Gastrocnemius medialis (tissue), 4 donors: ENCODE results near the gene FRMPD4. TPM values are rescaled to one million over a fixed set of nuclear protein-coding genes. Genes with fewer than 3 reads are reported as not detected.

Source experiments
- ATAC-seq, 2 donors: fragments of 150-250 bp; one replicate each; pipeline ENCODE4 v1.9.1; 2016
- DNase-seq, 2 donors: peaks; one replicate each; pipeline ENCODE4 v3.0.0-alpha.2; 2019
- H3K27ac ChIP-seq, 4 donors: fragments of 200-600 bp; sonication (generic); 1 replicate in 1 of 4; 2 replicates in 3 of 4; pipeline ENCODE4 v1.5.1; 2016 to 2018; ENCODE audit warnings: mild to moderate bottlenecking in 2 of 4, moderate library complexity in 1 of 4
- H3K27me3 ChIP-seq, 3 donors: fragments of 200-600 bp; sonication (generic) in 2 of 3; 1 replicate in 1 of 3; 2 replicates in 2 of 3; pipeline versions ENCODE4 v1.5.1 to v1.6.0; 2016 to 2019; ENCODE audit warnings: mild to moderate bottlenecking in 1 of 3, moderate library complexity in 1 of 3
- H3K36me3 ChIP-seq, 2 donors: fragments of 200-600 bp; sonication (generic) in 1 of 2; one replicate each; pipeline ENCODE4 v1.5.1; 2017 to 2018
- H3K4me1 ChIP-seq, 2 donors: fragments of 200-600 bp; sonication (generic) in 1 of 2; one replicate each; pipeline ENCODE4 v1.5.1; 2016 to 2017; ENCODE audit warnings: mild to moderate bottlenecking in 2 of 2
- H3K4me3 ChIP-seq, 4 donors: fragments of 200-600 bp; sonication (generic) in 3 of 4; 1 replicate in 1 of 4; 2 replicates in 3 of 4; pipeline ENCODE4 v1.5.1; 2016 to 2019; ENCODE audit warnings: mild to moderate bottlenecking in 2 of 4
- H3K9me3 ChIP-seq, 3 donors: fragments of 200-600 bp; sonication (generic) in 2 of 3; 1 replicate in 1 of 3; 2 replicates in 2 of 3; pipeline ENCODE4 v1.5.1; 2016 to 2019
- CTCF ChIP-seq, 5 experiments: fragments of 450-650 bp in 3 of 5; fragments of 200-600 bp in 2 of 5; sonication (generic) in 2 of 5; IDR thresholded peaks in 4 of 5; conservative IDR thresholded peaks in 1 of 5; 1 replicate in 4 of 5; 2 replicates in 1 of 5; pipeline ENCODE4 v1.5.1; 2016 to 2019; ENCODE audit warnings: antibody characterized with exemption in 5 of 5, mild to moderate bottlenecking in 3 of 5, moderate library complexity in 3 of 5
- POLR2A ChIP-seq, 2 donors: fragments of 450-650 bp; IDR thresholded peaks; one replicate each; pipeline ENCODE4 v1.6.1; 2017; ENCODE audit warnings: antibody characterized with exemption in 2 of 2, mild to moderate bottlenecking in 2 of 2, moderate library complexity in 2 of 2
- in situ Hi-C, 4 donors: fragments of 200-750 bp; cut with MboI; loops; one replicate each; pipeline versions ENCODE4 v1.15.0 to v1.8.0; 2017; ENCODE audit warnings: low sequenced_read_pairs in 4 of 4
- intact Hi-C: fragments of 100-400 bp; cut with DNase I; formaldehyde crosslinking; loops from one replicate; pipeline ENCODE4 v1.15.1; 2023; ENCODE audit warnings: low total_unique reads
- total RNA-seq, 4 donors: library from RNA; depleted of rRNA; stranded (reverse); fragments of >200 nt; gene quantifications; one replicate each; pipeline versions ENCODE4 v1.1.0 to v1.2.3, GENCODE V29; 2016

The FRMPD4 gene
- total RNA-seq, 4 donors from 2014 or later, result 0.02 TPM; not detected in 3

GRCh38 chrX:12363216-12363615, 224.9 kb downstream of the FRMPD4 start:
- no peak for TF ChIP-seq CTCF (IDR thresholded peaks at IDR 0.05 in 4 of 5, conservative IDR thresholded peaks at IDR 0.05 in 1 of 5)
- no peak for TF ChIP-seq POLR2A (IDR thresholded peaks at IDR 0.05)
- Histone ChIP-seq H3K4me3 (no peak overlapping the region), H3K9me3 (no peaks in the 10 kb centered on the region), H3K27ac (no peak overlapping the region), H3K36me3 (no peaks in the 10 kb centered on the region), H3K27me3 (no peaks in the 10 kb centered on the region), H3K4me1 (no peaks in the 10 kb centered on the region)
- intact Hi-C loops (no loop called here), in situ Hi-C loops (no loop called here)
- ATAC-seq (no peak), DNase-seq (no peak)

GRCh38 chrX:12366440-12366839, 228.2 kb downstream of the FRMPD4 start:
- H3K36me3 ChIP-seq, result no peaks in the 10 kb centered on the region
- no peak for ATAC-seq
- H3K27ac ChIP-seq, result no peak overlapping the region
- intact Hi-C loops, result no loop called here
- H3K4me1 ChIP-seq, result no peaks in the 10 kb centered on the region
- DNase-seq, result no peak
- H3K27me3 ChIP-seq, result no peaks in the 10 kb centered on the region
- no peak for TF ChIP-seq CTCF (IDR thresholded peaks at IDR 0.05 in 4 of 5, conservative IDR thresholded peaks at IDR 0.05 in 1 of 5)
- TF ChIP-seq POLR2A (IDR thresholded peaks at IDR 0.05), result no peak
- no peak overlapping the region for H3K4me3 ChIP-seq
- H3K9me3 ChIP-seq, result no peaks in the 10 kb centered on the region
- in situ Hi-C loops, result no loop called here

GRCh38 chrX:12367254-12367653, 229.0 kb downstream of the FRMPD4 start:
- H3K27ac ChIP-seq, result no peak overlapping the region
- no peak for DNase-seq
- no peaks in the 10 kb centered on the region for H3K36me3 ChIP-seq
- in situ Hi-C loops, result no loop called here
- ATAC-seq, result no peak
- no peaks in the 10 kb centered on the region for H3K4me1 ChIP-seq
- TF ChIP-seq POLR2A (IDR thresholded peaks at IDR 0.05) (no peak), CTCF (IDR thresholded peaks at IDR 0.05 in 4 of 5, conservative IDR thresholded peaks at IDR 0.05 in 1 of 5) (no peak)
- H3K27me3 ChIP-seq, result no peaks in the 10 kb centered on the region
- no peaks in the 10 kb centered on the region for H3K9me3 ChIP-seq
- H3K4me3 ChIP-seq, result no peak overlapping the region
- intact Hi-C loops, result no loop called here

- Histone ChIP-seq H3K9me3 (no peaks in the 10 kb centered on the region), H3K36me3 (no peaks in the 10 kb centered on the region), H3K4me3 (no peak overlapping the region), H3K4me1 (no peaks in the 10 kb centered on the region), H3K27ac (no peak overlapping the region), H3K27me3 (no peaks in the 10 kb centered on the region)
- in situ Hi-C loops, result no loop called here
- DNase-seq (no peak), ATAC-seq (no peak)
- intact Hi-C loops, result loop anchor here (2.0 kb wide), 1 partner anchor 60 kb away; no protein-coding TSS in a partner anchor
- TF ChIP-seq POLR2A (IDR thresholded peaks at IDR 0.05), result no peak
- no peak for TF ChIP-seq CTCF (IDR thresholded peaks at IDR 0.05 in 4 of 5, conservative IDR thresholded peaks at IDR 0.05 in 1 of 5)
Observed at GRCh38 chrX:12370497-12370986, 232.3 kb downstream of the FRMPD4 start.

- no peak overlapping the region for H3K27ac ChIP-seq
- H3K36me3 ChIP-seq, result no peaks in the 10 kb centered on the region
- ATAC-seq (no peak), DNase-seq (no peak)
- no peak overlapping the region for H3K4me3 ChIP-seq
- TF ChIP-seq CTCF (IDR thresholded peaks at IDR 0.05 in 4 of 5, conservative IDR thresholded peaks at IDR 0.05 in 1 of 5), result no peak
- TF ChIP-seq POLR2A (IDR thresholded peaks at IDR 0.05), result no peak
- no peaks in the 10 kb centered on the region for H3K27me3 ChIP-seq
- no peaks in the 10 kb centered on the region for H3K9me3 ChIP-seq
- in situ Hi-C loops (no loop called here), intact Hi-C loops (no loop called here)
- no peaks in the 10 kb centered on the region for H3K4me1 ChIP-seq
Observed at GRCh38 chrX:12372111-12372510, 233.8 kb downstream of the FRMPD4 start.
